Small intestine (tissue), 7 donors: ENCODE measurements around the gene EXD3. TPM values are rescaled to one million over a fixed set of nuclear protein-coding genes. Genes with fewer than 3 reads are reported as not detected.
"Not testable (repeated sequence)": the region's sequence is repeated elsewhere in the genome, so short reads cannot be mapped to it uniquely, and the experiment has no call there.

Experiments used
- DNase-seq, 2 donors: peaks; one replicate each; pipeline versions ENCODE4 v3.0.0 to v3.0.0-alpha.2; 2013
- FAIRE-seq: peaks from 2 replicates; lab custom pipeline; 2012; peaks lifted over from hg19 to GRCh38; lab: Jason Lieb, UNC
- H3K27ac ChIP-seq, 3 donors: one replicate each; pipeline ENCODE4 v1.5.1; 2013; ENCODE audit warnings: low read length in 2 of 3, mild to moderate bottlenecking in 2 of 3, control low read depth in 1 of 3, inconsistent platforms in 1 of 3, low read depth in 1 of 3, moderate library complexity in 1 of 3
- H3K27me3 ChIP-seq, 3 donors: one replicate each; pipeline ENCODE4 v1.6.1; 2013; ENCODE audit warnings: low read length in 3 of 3, inconsistent platforms in 1 of 3; ENCODE audit not compliant: control insufficient read depth in 3 of 3, insufficient read depth in 3 of 3
- H3K36me3 ChIP-seq, 3 donors: one replicate each; pipeline ENCODE4 v1.6.1; 2013; ENCODE audit warnings: low read length in 3 of 3, inconsistent platforms in 1 of 3, low read depth in 1 of 3, mild to moderate bottlenecking in 1 of 3, moderate library complexity in 1 of 3; ENCODE audit not compliant: control insufficient read depth in 3 of 3, insufficient read depth in 2 of 3
- H3K4me1 ChIP-seq, 3 donors: one replicate each; pipeline ENCODE4 v1.6.1; 2013; ENCODE audit warnings: low read length in 2 of 3, inconsistent platforms in 1 of 3, low read depth in 1 of 3, mild to moderate bottlenecking in 1 of 3, moderate library complexity in 1 of 3; ENCODE audit not compliant: control insufficient read depth in 3 of 3, insufficient read depth in 2 of 3
- H3K4me3 ChIP-seq, 3 donors: one replicate each; pipeline ENCODE4 v1.5.1; 2013; ENCODE audit warnings: low read length in 3 of 3, control low read depth in 1 of 3, inconsistent platforms in 1 of 3, low read depth in 1 of 3, mild to moderate bottlenecking in 1 of 3, moderate library complexity in 1 of 3
- H3K9me3 ChIP-seq, 2 donors: one replicate each; pipeline ENCODE4 v1.6.1; 2013; ENCODE audit warnings: low read depth in 1 of 2, low read length in 1 of 2; ENCODE audit not compliant: control insufficient read depth in 2 of 2, insufficient read depth in 1 of 2
- WGBS, 3 donors: extraction: QIAGEN DNeasy Blood & Tissue Kit; methylation state at CpG; one replicate each; pipeline ENCODE4 v1.1.7; 2013; 5-methylcytosine and 5-hydroxymethylcytosine counted together
- polyA plus RNA-seq, 4 donors: library from polyadenylated mRNA; stranded (reverse) in 3 of 4; unstranded in 1 of 4; fragments of 200-250 nt in 3 of 4; fragments of 120-200 nt in 1 of 4; gene quantifications; one replicate each; pipeline versions ENCODE4 v1.2.1 to v1.2.3, GENCODE V29; 2013
- donor health status: healthy with polysubstance abuse.
- donor health status: control.
- donor health status: control.
- donor health status: Bipolar disorder and iron deficiency.
- donor health status: healthy.

EXD3 gene
- polyA plus RNA-seq, 4 donors: 15.0 to 47.8 (median 32.4) TPM

GRCh38 chr9:137380171-137380570, 42.8 kb downstream of the EXD3 start:
- Histone ChIP-seq H3K27ac (no peak overlapping the region), H3K9me3 (peaks cover 0 to 12% of the 10 kb centered on the region in 2 donors), H3K27me3 (no peaks in the 10 kb centered on the region), H3K4me3 (no peak overlapping the region), H3K36me3 (peaks cover 0 to 31% (median 0%) of the 10 kb centered on the region in 3 donors), H3K4me1 (no peaks in the 10 kb centered on the region)
- DNase-seq (no peak), FAIRE-seq (no peak)
- WGBS, 3 donors: 89 to 95% (median 89%) methylated on average over 7 to 14 of the region's 16 CpGs

GRCh38 chr9:137379761-137380161, 43.2 kb downstream of the EXD3 start:
- Histone ChIP-seq H3K4me3 (no peak overlapping the region), H3K36me3 (peaks cover 0 to 28% (median 0%) of the 10 kb centered on the region in 3 donors), H3K27me3 (no peaks in the 10 kb centered on the region), H3K27ac (no peak overlapping the region), H3K4me1 (no peaks in the 10 kb centered on the region), H3K9me3 (peaks cover 0 to 12% of the 10 kb centered on the region in 2 donors)
- FAIRE-seq (no peak), DNase-seq (no peak)
- WGBS, 3 donors: 85 to 92% (median 92%) methylated on average over 12 of the region's 12 CpGs

- not testable (repeated sequence) for FAIRE-seq, H3K4me3 ChIP-seq, H3K27ac ChIP-seq, DNase-seq, H3K27me3 ChIP-seq, H3K4me1 ChIP-seq
- H3K9me3 ChIP-seq: peaks cover 0 to 12% of the 10 kb centered on the region in 2 donors
- H3K36me3 ChIP-seq: peaks cover 0 to 29% (median 0%) of the 10 kb centered on the region in 3 donors
- 90 to 93% (median 91%) methylated on average over 32 to 37 of the region's 37 CpGs for WGBS, 3 donors
These were observed 44.1 kb downstream of the EXD3 start for GRCh38 chr9:137378688-137379410.

- no peaks in the 10 kb centered on the region for H3K27me3 ChIP-seq
- peaks cover 0 to 45% (median 0%) of the 10 kb centered on the region in 3 donors for H3K36me3 ChIP-seq
- no peak for DNase-seq
- WGBS, 3 donors: 92 to 96% (median 94%) methylated on average over 12 of the region's 12 CpGs
- no peaks in the 10 kb centered on the region for H3K4me1 ChIP-seq
- H3K4me3 ChIP-seq: no peak overlapping the region
- H3K27ac ChIP-seq: no peak overlapping the region
- peaks cover 0 to 12% of the 10 kb centered on the region in 2 donors for H3K9me3 ChIP-seq
- no peak for FAIRE-seq
These were observed 46.6 kb downstream of the EXD3 start for GRCh38 chr9:137376386-137376785.

GRCh38 chr9:137375321-137376058, 47.5 kb downstream of the EXD3 start:
- FAIRE-seq (no peak), DNase-seq (no peak)
- peaks cover 0 to 12% of the 10 kb centered on the region in 2 donors for H3K9me3 ChIP-seq
- H3K27me3 ChIP-seq: no peaks in the 10 kb centered on the region
- WGBS, 3 donors: 96 to 97% (median 97%) methylated on average over 11 of the region's 11 CpGs
- peaks cover 0 to 4% (median 0%) of the 10 kb centered on the region in 3 donors for H3K4me1 ChIP-seq
- peaks cover 0 to 52% (median 0%) of the 10 kb centered on the region in 3 donors for H3K36me3 ChIP-seq
- no peak overlapping the region for H3K27ac ChIP-seq
- no peak overlapping the region for H3K4me3 ChIP-seq

- no peak overlapping the region for H3K27ac ChIP-seq
- H3K36me3 ChIP-seq: peaks cover 0 to 54% (median 0%) of the 10 kb centered on the region in 3 donors
- no peak overlapping the region for H3K4me3 ChIP-seq
- H3K4me1 ChIP-seq: peaks cover 0 to 10% (median 0%) of the 10 kb centered on the region in 3 donors
- no peaks in the 10 kb centered on the region for H3K27me3 ChIP-seq
- FAIRE-seq (no peak), DNase-seq (no peak)
- WGBS, 3 donors: 94 to 95% (median 95%) methylated on average over 37 of the region's 37 CpGs
- peaks cover 0 to 6% of the 10 kb centered on the region in 2 donors for H3K9me3 ChIP-seq
These were observed 48.7 kb downstream of the EXD3 start for GRCh38 chr9:137374131-137374845.

GRCh38 chr9:137373611-137373980, 49.4 kb downstream of the EXD3 start:
- no peaks in the 10 kb centered on the region for H3K27me3 ChIP-seq
- FAIRE-seq: no peak
- H3K36me3 ChIP-seq: peaks cover 0 to 55% (median 0%) of the 10 kb centered on the region in 3 donors
- H3K4me1 ChIP-seq: peaks cover 0 to 10% (median 0%) of the 10 kb centered on the region in 3 donors
- H3K27ac ChIP-seq: no peak overlapping the region
- H3K4me3 ChIP-seq: no peak overlapping the region
- H3K9me3 ChIP-seq: peaks cover 0 to 6% of the 10 kb centered on the region in 2 donors
- WGBS, 3 donors: 93 to 96% (median 93%) methylated on average over 16 of the region's 16 CpGs
- no peak for DNase-seq
